IMR-90 (cell line): Measurements from ENCODE around the gene POC1B. TPM values are rescaled to one million over a fixed set of nuclear protein-coding genes. Genes with fewer than 3 reads are reported as not detected.

Experiments used
- ATAC-seq: fragments of 200-7000 bp; cut with Tn5 transposase; 2 replicates; pipeline ENCODE4 v1.9.1; 2020; ENCODE audit warnings: low read depth, mild to moderate bottlenecking, moderate library complexity
- BruUV-seq: library from RNA; stranded (reverse); fragments of 400-500 nt; replicated peaks from 2 replicates; lab custom pipeline; 2021; lab: Mats Ljungman, UMichigan
- CTCF ChIA-PET: fragments of 300-600 bp; formaldehyde crosslinking; extraction: SDS; loops from one replicate; lab custom pipeline; 2021; ENCODE audit warnings: antibody characterized with exemption; lab: Yijun Ruan, JAX
- POLR2A ChIA-PET: fragments of 300-600 bp; sonication (Branson Sonifier 250); formaldehyde crosslinking; loops from one replicate; lab custom pipeline; 2022; ENCODE audit warnings: antibody characterized with exemption; ENCODE audit not compliant: unreplicated experiment; lab: Charles Lee
- DNase-seq: peaks from one replicate; pipeline ENCODE4 v3.0.0; 2013
- H2AFZ ChIP-seq: replicated peaks from 2 replicates; pipeline ENCODE3; 2013; ENCODE audit warnings: low read length, mild to moderate bottlenecking; ENCODE audit not compliant: poor library complexity
- H2AK5ac ChIP-seq: 2 replicates; pipeline ENCODE4 v1.6.1; 2013; ENCODE audit warnings: low read depth, low read length, inconsistent platforms
- H2AK9ac ChIP-seq: replicated peaks from 2 replicates; pipeline ENCODE3; 2013; ENCODE audit warnings: mild to moderate bottlenecking, low read depth, low read length, moderate library complexity; ENCODE audit not compliant: poor library complexity
- H2BK120ac ChIP-seq: 2 replicates; pipeline ENCODE4 v1.6.1; 2013; ENCODE audit warnings: low read depth, low read length, inconsistent platforms
- H2BK15ac ChIP-seq: 3 replicates; pipeline ENCODE4 v1.6.1; 2013; ENCODE audit warnings: low read depth, low read length, inconsistent platforms
- H2BK20ac ChIP-seq: 2 replicates; pipeline ENCODE4 v1.6.1; 2013; ENCODE audit warnings: low read depth, mild to moderate bottlenecking, inconsistent platforms, low read length, moderate library complexity
- H2BK5ac ChIP-seq: 2 replicates; pipeline ENCODE4 v1.6.1; 2013; ENCODE audit warnings: mild to moderate bottlenecking, low read depth, low read length, inconsistent platforms; ENCODE audit not compliant: poor library complexity, severe bottlenecking
- H3K14ac ChIP-seq: replicated peaks from 2 replicates; pipeline ENCODE4 v1.6.1; 2013; ENCODE audit warnings: low read depth, low read length, inconsistent platforms
- H3K18ac ChIP-seq: 2 replicates; pipeline ENCODE4 v1.6.1; 2013; ENCODE audit warnings: low read depth, low read length, control low read depth
- H3K23ac ChIP-seq: 2 replicates; pipeline ENCODE4 v1.6.1; 2013; ENCODE audit warnings: low read depth, low read length, inconsistent platforms
- H3K27ac ChIP-seq: 2 replicates; pipeline ENCODE4 v1.5.1; 2013; ENCODE audit warnings: mild to moderate bottlenecking, control low read depth, low read length; ENCODE audit not compliant: insufficient read depth
- H3K27me3 ChIP-seq: 2 replicates; pipeline ENCODE4 v1.6.1; 2013; ENCODE audit warnings: low read length; ENCODE audit not compliant: control insufficient read depth, insufficient read depth
- H3K36me3 ChIP-seq: 2 replicates; pipeline ENCODE4 v1.6.1; 2013; ENCODE audit warnings: low read length, mixed read lengths; ENCODE audit not compliant: control insufficient read depth, insufficient read depth
- H3K4ac ChIP-seq: 2 replicates; pipeline ENCODE4 v1.6.1; 2013; ENCODE audit warnings: low read depth, low read length, inconsistent platforms
- H3K4me1 ChIP-seq: 2 replicates; pipeline ENCODE4 v1.6.1; 2013; ENCODE audit warnings: low read length, mixed read lengths; ENCODE audit not compliant: control insufficient read depth, insufficient read depth
- H3K4me2 ChIP-seq: 2 replicates; pipeline ENCODE4 v1.6.1; 2013; ENCODE audit warnings: low read depth, mild to moderate bottlenecking, control low read depth, low read length, moderate library complexity
- H3K4me3 ChIP-seq: 2 replicates; pipeline ENCODE4 v1.5.1; 2013; ENCODE audit warnings: low read depth, mild to moderate bottlenecking, control low read depth, low read length, moderate library complexity; ENCODE audit not compliant: insufficient read depth
- H3K56ac ChIP-seq: 2 replicates; pipeline ENCODE4 v1.6.1; 2013; ENCODE audit warnings: low read length, inconsistent platforms; ENCODE audit not compliant: insufficient read depth; ENCODE audit errors: extremely low read depth
- H3K79me1 ChIP-seq, 2 experiments: 2 replicates each; pipeline ENCODE4 v1.6.1; 2013; ENCODE audit warnings: low read length in 2 of 2, inconsistent platforms in 1 of 2, low read depth in 1 of 2
- H3K9ac ChIP-seq: 2 replicates; pipeline ENCODE4 v1.6.1; 2013; ENCODE audit warnings: low read depth, low read length, control low read depth
- H3K9me1 ChIP-seq: 2 replicates; pipeline ENCODE4 v1.6.1; 2013; ENCODE audit warnings: low read length, inconsistent platforms; ENCODE audit not compliant: insufficient read depth
- H3K9me3 ChIP-seq: 2 replicates; pipeline ENCODE4 v1.6.1; 2013; ENCODE audit warnings: low read length; ENCODE audit not compliant: control insufficient read depth, insufficient read depth
- H4K20me1 ChIP-seq: 2 replicates; pipeline ENCODE4 v1.6.1; 2013; ENCODE audit warnings: low read length, inconsistent platforms; ENCODE audit not compliant: insufficient read depth
- H4K5ac ChIP-seq: 2 replicates; pipeline ENCODE4 v1.6.1; 2013; ENCODE audit warnings: mild to moderate bottlenecking, low read depth, low read length, control low read depth
- H4K8ac ChIP-seq, 2 experiments: 2 replicates each; pipeline ENCODE4 v1.6.1; 2013; ENCODE audit warnings: low read depth in 2 of 2, low read length in 2 of 2, control low read depth in 1 of 2, inconsistent platforms in 1 of 2
- H4K91ac ChIP-seq: 2 replicates; pipeline ENCODE4 v1.6.1; 2013; ENCODE audit warnings: low read depth, low read length, inconsistent platforms; ENCODE audit not compliant: insufficient read depth
- CEBPB ChIP-seq: IDR thresholded peaks from 2 replicates; pipeline ENCODE4 v1.6.1; 2012; ENCODE audit warnings: low read depth, low read length, improper control_type of control experiment
- CTCF ChIP-seq: conservative IDR thresholded peaks from 2 replicates; pipeline ENCODE4 v1.5.1; 2012; ENCODE audit warnings: mild to moderate bottlenecking, low read depth, low read length, improper control_type of control experiment
- FOS ChIP-seq: fragments of 150-350 bp; IDR thresholded peaks from 2 replicates; pipeline ENCODE4 v1.6.1; 2016; ENCODE audit warnings: low read depth, low read length
- MAZ ChIP-seq: IDR thresholded peaks from 2 replicates; pipeline ENCODE4 v1.6.1; 2012; ENCODE audit warnings: low read depth, mild to moderate bottlenecking, low read length, improper control_type of control experiment, moderate library complexity, borderline replicate concordance
- MXI1 ChIP-seq: IDR thresholded peaks from 2 replicates; pipeline ENCODE4 v1.6.1; 2012; ENCODE audit warnings: low read depth, mild to moderate bottlenecking, low read length, moderate library complexity, borderline replicate concordance
- NFE2L2 ChIP-seq: fragments of 150-350 bp; IDR thresholded peaks from 2 replicates; pipeline ENCODE4 v1.6.1; 2016; ENCODE audit warnings: low read depth, mild to moderate bottlenecking, low read length
- RAD21 ChIP-seq: IDR thresholded peaks from 2 replicates; pipeline ENCODE4 v1.6.1; 2012; ENCODE audit warnings: low read length, improper control_type of control experiment
- RCOR1 ChIP-seq: IDR thresholded peaks from 2 replicates; pipeline ENCODE4 v1.6.1; 2012; ENCODE audit warnings: mild to moderate bottlenecking, low read length, improper control_type of control experiment; ENCODE audit not compliant: insufficient replicate concordance
- RFX5 ChIP-seq: IDR thresholded peaks from 2 replicates; pipeline ENCODE4 v1.8.0; 2012; ENCODE audit warnings: low read depth, mild to moderate bottlenecking, low read length, moderate library complexity
- SMC3 ChIP-seq: fragments of 150-350 bp; IDR thresholded peaks from 2 replicates; pipeline ENCODE4 v1.6.1; 2016; ENCODE audit warnings: low read depth, mild to moderate bottlenecking, antibody characterized with exemption, low read length, moderate library complexity
- USF2 ChIP-seq: fragments of 150-350 bp; IDR thresholded peaks from 2 replicates; pipeline ENCODE4 v1.6.1; 2017; ENCODE audit warnings: mild to moderate bottlenecking, antibody characterized with exemption, low read length, low read depth
- WGBS, 2 experiments: methylation state at CpG; one replicate each; pipeline versions ENCODE4 v1.1.5 to v1.1.7; 2013; ENCODE audit warnings: missing lambda C conversion rate in 2 of 2; ENCODE audit not compliant: insufficient read length in 1 of 2; ENCODE audit errors: extremely low coverage in 2 of 2; 5-methylcytosine and 5-hydroxymethylcytosine counted together
- dilution Hi-C: fragments of 300-500 bp; cut with HindIII; formaldehyde crosslinking; loops from one replicate; pipeline ENCODE4 v1.14.3; 2018; ENCODE audit warnings: low sequenced_read_pairs; ENCODE audit not compliant: unreplicated experiment
- in situ Hi-C: fragments of 300-500 bp; cut with MboI; formaldehyde crosslinking; loops from 3 replicates; pipeline ENCODE4 v1.14.3; 2019; ENCODE audit warnings: low sequenced_read_pairs, inconsistent platforms, mixed read lengths
- intact Hi-C: fragments of 100-400 bp; cut with micrococcal nuclease; formaldehyde crosslinking; loops from 2 replicates; pipeline ENCODE4 v1.10.0; 2022
- polyA plus RNA-seq, 3 experiments: library from polyadenylated mRNA; depleted of rRNA; stranded (reverse); fragments of >200 nt; gene quantifications; 2 replicates each; pipeline ENCODE4 v1.2.3, GENCODE V29; 2012; ENCODE audit warnings: low replicate concordance in 1 of 3
- total RNA-seq: library from RNA; depleted of rRNA; stranded (reverse); fragments of >200 nt; gene quantifications from 2 replicates; pipeline ENCODE4 v1.2.3, GENCODE V29; 2012

The POC1B gene
- total and polyA plus RNA-seq, 2 of the 4 experiments (the other 2 are of a cell fraction) = 5.0 to 10.4 TPM

- Histone ChIP-seq H3K4me3 (no peak overlapping the region), H3K27ac (no peak overlapping the region), H4K20me1 (no peaks in the 10 kb centered on the region), H3K56ac (no peak overlapping the region), H3K14ac (no peak overlapping the region), H2AK5ac (0 out of 2 replicates have a peak overlapping the region, but pooled peaks have one; percentile 26), H3K36me3 (no peaks in the 10 kb centered on the region), H3K4me1 (peaks cover 14% of the 10 kb centered on the region), H4K5ac (no peak overlapping the region), H2AFZ (no peak overlapping the region), H3K23ac (no peak overlapping the region), H3K9ac (no peak overlapping the region), H2BK15ac (0 out of 3 replicates have a peak overlapping the region, but pooled peaks have one; percentile 66), H3K79me1 (peaks cover 0 to 4% of the 10 kb centered on the region in 2 experiments; a peak in 3 of 4 replicates), H2BK5ac (no peak overlapping the region), H2BK20ac (no peak overlapping the region), H3K4ac (no peak overlapping the region), H2AK9ac (no peak overlapping the region), H3K9me3 (no peaks in the 10 kb centered on the region), H3K18ac (no peak overlapping the region), H4K91ac (no peak overlapping the region; the same call in 1 of the 2 replicates), H4K8ac (no peak overlapping the region), H3K9me1 (peaks cover 13% of the 10 kb centered on the region), H3K27me3 (no peaks in the 10 kb centered on the region), H2BK120ac (no peak overlapping the region), H3K4me2 (no peak overlapping the region)
- no CpG with 5 or more reads among the region's 2 CpGs for WGBS, 2 experiments
- intact Hi-C loops (no loop called here), dilution Hi-C loops (no loop called here), in situ Hi-C loops (no loop called here)
- DNase-seq (no peak), ATAC-seq (no peak)
- ChIA-PET CTCF (interaction anchor here (0.7 kb wide), 1 partner anchor 150 kb away, joined by 3 read pairs; no protein-coding TSS in a partner anchor), POLR2A (no interaction called here)
- TF ChIP-seq USF2 = no peak
- no peak for TF ChIP-seq RAD21
- TF ChIP-seq NFE2L2 = no peak
- no peak for TF ChIP-seq CTCF
- TF ChIP-seq RCOR1 = no peak
- no peak for TF ChIP-seq CEBPB
- no peak for TF ChIP-seq MAZ
- no peak for TF ChIP-seq RFX5
- TF ChIP-seq MXI1 = no peak
- no peak for TF ChIP-seq SMC3
- TF ChIP-seq FOS = no peak
- no TSS peak for BruUV-seq
Observed at GRCh38 chr12:89376844-89377243, 149.0 kb downstream of the POC1B start.
